Limb (tissue), 2 donors: ENCODE measurements around the gene HSPA4L.

ENCODE experiments used
- DNase-seq, 2 donors: peaks; one replicate each; pipeline ENCODE4 v3.0.0-alpha.2; 2016; ENCODE audit errors: extremely low spot score in 2 of 2

The HSPA4L gene

DNA sequence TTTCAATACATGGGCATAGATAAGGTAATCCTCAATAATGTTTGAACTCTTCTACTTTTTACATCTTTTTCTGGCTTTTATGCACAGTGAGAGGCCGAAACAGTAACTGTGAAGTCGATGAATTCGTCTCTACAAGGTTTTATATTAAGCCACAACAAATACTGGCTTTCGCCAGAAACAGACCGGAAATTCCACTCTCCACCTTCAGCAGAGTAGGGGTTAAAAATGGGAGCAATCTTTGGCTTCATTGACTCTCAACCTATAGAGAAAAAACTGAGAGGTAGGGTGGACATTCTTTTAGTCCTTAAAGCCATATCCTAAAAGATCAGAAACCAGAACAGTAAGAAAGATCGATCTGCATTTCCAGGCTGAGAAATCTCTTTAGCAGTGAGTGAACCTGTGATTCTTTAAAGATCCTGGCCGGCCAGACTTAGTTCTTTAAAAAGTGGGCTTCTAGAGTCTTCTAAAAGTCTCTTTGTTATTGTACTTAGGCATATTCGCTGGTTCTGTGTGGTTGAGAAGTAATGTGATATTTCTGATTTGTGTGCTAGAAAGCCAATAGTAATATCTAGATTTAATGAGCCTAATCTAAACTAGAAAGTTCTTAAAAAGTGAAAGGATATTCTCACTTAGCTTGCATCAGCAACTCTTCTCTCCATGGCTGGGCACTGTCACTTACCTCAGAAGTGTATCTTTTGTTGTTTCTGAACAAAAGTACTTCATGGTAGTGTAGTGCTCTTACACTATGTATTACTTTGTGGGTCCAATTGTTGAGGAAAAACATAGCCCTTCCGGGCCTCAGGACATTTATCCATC is 2.0 kb downstream of the HSPA4L start:
- DNase-seq = no peak

DNA sequence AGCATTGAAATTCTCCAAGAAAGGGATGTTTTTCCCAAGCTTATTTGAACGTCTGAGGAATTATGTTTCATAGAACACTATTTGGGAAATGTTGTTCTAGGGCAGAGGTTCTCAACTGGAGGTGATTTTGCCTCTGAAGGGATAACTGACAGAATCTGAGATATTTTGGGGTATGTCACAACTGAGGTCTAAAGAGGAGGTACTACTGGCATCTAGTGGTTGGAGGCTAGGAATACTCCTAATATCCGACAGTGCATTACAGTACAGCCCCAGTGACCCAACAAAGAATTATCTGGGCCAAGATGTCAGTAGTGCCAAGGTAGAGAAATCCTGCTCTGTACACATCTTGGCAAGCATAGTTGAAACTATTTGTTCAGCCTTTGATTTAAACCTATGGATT is 6.4 kb downstream of the HSPA4L start:
- DNase-seq = no peak

- no peak for DNase-seq
These were observed 9.3 kb downstream of the HSPA4L start for GRCh38 chr4:127791391-127791790.

DNA sequence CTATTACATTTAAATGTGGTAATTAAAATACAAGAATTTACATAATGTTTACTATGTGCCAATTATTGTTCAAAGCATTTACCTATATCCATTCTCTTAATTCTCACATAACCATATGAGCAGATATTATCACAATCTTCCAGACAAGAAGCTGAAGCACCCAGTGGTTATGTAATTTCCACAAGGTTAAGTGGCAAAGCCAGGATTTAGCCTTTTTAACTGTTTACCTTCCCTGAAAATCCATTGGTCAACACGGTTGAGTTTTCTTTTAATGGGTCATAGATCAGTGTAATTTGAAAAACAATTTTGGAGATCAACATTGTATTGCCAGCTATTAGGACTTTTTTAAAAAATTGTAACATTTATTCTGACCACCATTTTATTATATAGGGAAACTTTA is 11.4 kb downstream of the HSPA4L start:
- DNase-seq = no peak

DNA sequence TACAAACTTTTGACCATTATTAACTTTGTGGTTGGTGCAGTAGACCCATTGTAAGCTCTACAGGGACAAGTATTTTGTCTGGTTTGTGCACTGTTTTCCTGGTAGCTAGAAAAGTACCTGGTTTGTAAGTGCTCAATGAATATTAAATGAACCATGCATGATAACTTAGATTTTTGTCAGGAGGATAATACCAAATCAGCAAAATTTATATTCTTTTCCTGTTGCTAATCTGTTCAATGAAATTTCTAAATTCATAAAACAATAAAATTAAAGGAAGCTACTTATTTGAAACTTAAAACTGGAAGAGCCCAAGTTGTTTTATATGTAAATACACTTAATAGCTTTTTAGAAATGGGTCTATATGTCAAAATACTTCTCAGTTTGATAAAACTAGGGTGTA is 17.6 kb downstream of the HSPA4L start:
- DNase-seq = no peak

GRCh38 chr4:127809173-127809800 is 27.2 kb downstream of the HSPA4L start:
- DNase-seq = no peak

- no peak for DNase-seq
These were observed 28.4 kb downstream of the HSPA4L start for GRCh38 chr4:127810551-127810950.

- no peak for DNase-seq
These were observed 40.3 kb downstream of the HSPA4L start for GRCh38 chr4:127822430-127822829.

GRCh38 chr4:127828121-127828520 is 46.0 kb downstream of the HSPA4L start:
- no peak for DNase-seq

DNA sequence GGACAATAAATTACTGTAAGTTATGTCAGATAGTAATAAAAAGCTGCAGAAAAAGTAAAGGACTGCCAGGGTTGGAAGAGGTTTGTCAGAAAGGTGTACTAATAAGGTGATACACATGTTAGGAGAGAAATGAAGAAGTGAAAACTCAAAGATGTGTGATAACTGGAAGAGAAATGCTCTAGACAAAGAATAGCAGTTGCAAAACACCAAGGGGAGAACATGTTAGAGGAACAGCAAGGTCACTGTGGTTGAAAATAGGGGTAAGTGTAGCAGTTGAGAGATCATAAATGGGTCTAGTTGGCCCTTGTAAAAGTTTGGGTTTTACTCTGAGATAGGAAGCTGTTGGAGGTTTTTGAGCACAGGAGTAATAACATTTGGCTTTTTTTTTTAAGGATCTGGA is 46.9 kb downstream of the HSPA4L start:
- DNase-seq = no peak

GRCh38 chr4:127832585-127832984 is 50.5 kb downstream of the HSPA4L start:
- DNase-seq = no peak

DNA sequence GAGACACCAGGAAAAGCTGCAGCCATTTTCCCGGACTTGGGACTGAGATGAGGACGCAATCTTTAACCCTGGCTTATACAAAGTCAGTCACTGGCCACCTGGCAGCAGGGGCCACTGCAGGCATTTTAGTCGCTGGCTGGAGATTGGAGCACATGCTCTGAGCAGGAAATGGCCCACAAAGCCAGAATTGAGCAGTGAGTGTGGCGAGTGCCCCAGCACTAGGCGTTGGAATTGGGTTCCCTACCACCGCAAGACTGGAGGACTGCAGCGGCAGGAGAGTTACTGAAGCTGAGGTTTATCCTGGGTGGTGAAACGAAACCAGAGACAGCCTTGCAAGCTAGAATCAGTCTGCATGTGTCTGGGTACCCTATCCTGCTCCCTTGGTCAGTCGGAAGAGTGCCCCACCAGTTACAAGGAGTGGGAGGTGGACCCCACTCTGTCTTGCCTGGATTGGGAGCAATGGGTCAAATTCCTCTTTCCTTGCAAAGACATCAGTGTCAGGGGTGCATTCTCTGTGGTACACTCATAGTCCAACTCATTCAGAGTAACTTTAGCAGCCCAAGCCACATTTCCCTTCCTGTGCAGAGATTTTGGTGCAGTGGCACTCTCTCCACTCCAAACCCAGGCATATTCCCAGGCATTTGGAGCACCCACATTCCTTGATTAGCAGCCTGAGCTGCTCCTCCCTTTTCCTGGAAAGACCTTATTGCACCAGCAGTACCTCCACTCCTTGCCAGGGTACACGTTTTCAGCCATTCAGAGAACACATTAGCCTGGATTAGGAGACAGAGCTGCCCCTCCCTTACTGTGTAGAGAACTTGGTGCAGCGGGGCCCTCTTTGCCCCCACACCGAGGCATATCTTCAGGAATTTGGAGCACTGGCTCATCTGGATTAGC is 61.8 kb downstream of the HSPA4L start:
- no peak for DNase-seq

GRCh38 chr4:127844601-127845116 is 62.5 kb downstream of the HSPA4L start:
- DNase-seq = no peak

DNA sequence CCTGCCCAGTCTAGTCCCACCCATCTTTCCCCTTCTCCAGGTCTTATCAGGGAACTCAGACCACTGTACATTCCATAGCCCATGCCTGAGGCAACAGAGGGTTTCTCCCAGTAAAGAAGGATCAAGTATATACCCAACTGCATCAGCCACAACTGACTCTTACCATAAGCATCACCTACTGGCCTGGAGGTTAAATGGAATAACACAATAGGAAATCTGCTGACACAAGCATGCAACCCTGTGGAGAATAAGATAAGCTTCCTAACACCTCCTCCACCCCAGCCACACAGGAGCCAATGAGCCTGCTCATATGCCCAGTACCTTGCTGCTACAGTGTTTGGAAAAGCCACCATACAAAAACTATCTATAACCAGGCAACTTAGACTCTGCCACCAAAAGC is 63.9 kb downstream of the HSPA4L start:
- no peak for DNase-seq

- DNase-seq = no peak
These were observed 64.6 kb downstream of the HSPA4L start for GRCh38 chr4:127846765-127847164.

DNA sequence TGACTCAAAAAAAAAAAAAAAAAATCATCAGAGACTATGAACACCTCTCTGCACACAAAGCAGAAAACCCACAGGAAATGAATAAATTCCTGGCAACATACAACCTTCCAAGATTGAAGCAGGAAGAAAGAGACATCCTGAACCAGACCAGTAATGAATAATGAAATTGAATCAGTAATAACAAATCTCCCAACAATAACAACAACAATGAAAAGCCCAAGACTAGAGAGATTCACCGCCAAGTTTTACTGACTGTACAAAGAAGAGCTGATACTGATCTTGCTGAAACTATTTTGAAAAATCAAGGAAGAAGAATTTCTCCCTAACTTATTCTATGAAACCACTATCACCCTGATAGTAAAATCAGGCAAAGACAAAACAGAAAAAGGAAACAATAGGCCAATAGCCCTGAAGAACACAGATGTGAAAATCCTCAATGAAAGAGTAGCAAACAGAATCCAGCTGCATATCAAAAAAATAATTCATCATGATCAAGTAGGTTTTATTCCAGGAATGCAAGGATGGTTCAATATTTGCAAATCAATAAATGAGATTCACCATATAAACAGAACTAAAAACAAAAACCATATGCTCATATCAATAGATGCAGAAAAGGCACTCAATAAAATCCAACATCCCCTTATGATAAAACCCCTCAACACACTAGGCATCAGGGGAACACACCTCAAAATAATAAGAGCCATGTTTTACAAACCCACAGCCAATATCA is 67.5 kb downstream of the HSPA4L start:
- DNase-seq = no peak

DNA sequence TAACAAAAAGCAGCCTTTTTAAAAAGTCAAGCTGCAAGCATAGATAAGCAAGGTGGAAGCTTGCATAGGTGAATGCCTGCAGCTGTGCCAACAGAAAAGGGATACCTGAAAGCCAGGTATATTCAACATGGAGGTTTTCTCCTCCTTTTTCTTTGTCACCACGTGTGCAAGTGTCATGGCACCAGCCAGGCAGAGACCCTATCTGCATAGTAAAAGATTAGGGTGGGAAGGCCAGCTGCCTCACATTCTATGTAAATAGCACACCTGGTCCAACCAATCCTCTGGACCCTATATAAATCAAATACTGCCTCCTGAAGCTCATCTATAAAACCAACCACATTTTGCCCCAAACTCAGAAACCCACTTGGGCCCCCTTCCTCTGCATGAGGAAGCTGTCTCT is 70.5 kb downstream of the HSPA4L start:
- no peak for DNase-seq

GRCh38 chr4:127856196-127856812 is 74.2 kb downstream of the HSPA4L start:
- no peak for DNase-seq

DNA sequence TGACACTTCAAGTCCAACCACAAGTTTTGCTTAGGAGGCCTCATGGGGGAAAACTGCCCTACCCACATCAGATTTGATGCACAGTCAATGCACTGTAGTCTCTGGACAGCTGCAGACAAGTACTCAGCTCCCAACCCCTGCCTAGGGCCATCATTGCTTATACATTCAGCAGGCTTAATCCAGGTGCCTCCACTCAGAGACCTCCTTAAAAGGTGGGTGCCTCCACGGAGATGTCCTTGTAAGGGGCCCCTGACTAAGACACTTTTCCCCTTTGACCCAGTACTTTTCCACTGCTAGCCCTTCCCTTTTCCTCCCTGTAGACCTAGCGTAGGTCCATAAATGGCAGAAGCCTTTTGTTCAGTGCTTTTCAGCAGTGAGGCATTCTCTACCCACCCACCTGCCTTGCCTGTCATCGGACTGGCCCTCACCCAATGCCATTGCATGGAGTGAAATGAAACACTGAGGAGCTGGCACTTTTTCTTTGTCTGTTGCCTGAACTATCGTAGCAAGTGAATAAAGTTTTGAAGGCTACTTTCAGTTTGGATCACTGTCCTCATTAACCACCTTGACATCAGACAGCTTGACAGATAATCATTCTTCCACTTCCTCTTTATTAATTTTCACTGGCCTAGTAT is 74.8 kb downstream of the HSPA4L start:
- no peak for DNase-seq

DNA sequence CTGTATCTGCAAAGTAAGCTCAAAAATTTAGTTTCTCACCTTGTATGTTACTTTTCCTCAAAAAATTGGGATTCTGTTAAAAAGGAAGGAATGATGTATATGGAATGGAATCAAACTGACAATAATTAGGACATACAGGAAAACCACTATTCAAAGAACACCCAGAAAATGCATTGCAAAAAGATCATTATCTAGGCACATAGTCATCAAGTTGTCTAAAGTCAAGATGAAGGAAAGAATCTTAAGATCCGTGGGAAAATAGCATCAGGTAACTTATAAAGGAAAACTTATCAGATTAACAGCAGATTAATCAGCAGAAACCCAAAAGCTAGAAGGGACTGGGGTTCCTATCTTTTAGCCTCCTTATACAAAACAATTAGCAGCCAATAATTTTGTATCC is 75.5 kb downstream of the HSPA4L start:
- no peak for DNase-seq
